ENCODE results near the gene CSMD2.

The CSMD2 gene

GRCh38 chr1:33655496-33655895 lies 509.5 kb downstream of the CSMD2 start:
- H3K4me1 Mint-ChIP-seq (ENCODE audit: low read depth): no peaks in the 10 kb centered on the region
- no peak overlapping the region for H3K27ac Mint-ChIP-seq
- no peaks in the 10 kb centered on the region for H3K36me3 Mint-ChIP-seq (ENCODE audit: low read depth)
- no peaks in the 10 kb centered on the region for H3K27me3 Mint-ChIP-seq (ENCODE audit: low read depth)
- no peak for DNase-seq (ENCODE audit: low spot score)
- H3K4me3 Mint-ChIP-seq: no peak overlapping the region
- H3K9me3 Mint-ChIP-seq: no peaks in the 10 kb centered on the region

GRCh38 chr1:33654267-33654834 lies 510.7 kb downstream of the CSMD2 start:
- no peak for DNase-seq (ENCODE audit: low spot score)
- Mint-ChIP-seq H3K4me1 (ENCODE audit: low read depth) (no peaks in the 10 kb centered on the region), H3K27me3 (ENCODE audit: low read depth) (no peaks in the 10 kb centered on the region), H3K27ac (no peak overlapping the region), H3K9me3 (no peaks in the 10 kb centered on the region), H3K36me3 (ENCODE audit: low read depth) (no peaks in the 10 kb centered on the region), H3K4me3 (no peak overlapping the region)

DNA sequence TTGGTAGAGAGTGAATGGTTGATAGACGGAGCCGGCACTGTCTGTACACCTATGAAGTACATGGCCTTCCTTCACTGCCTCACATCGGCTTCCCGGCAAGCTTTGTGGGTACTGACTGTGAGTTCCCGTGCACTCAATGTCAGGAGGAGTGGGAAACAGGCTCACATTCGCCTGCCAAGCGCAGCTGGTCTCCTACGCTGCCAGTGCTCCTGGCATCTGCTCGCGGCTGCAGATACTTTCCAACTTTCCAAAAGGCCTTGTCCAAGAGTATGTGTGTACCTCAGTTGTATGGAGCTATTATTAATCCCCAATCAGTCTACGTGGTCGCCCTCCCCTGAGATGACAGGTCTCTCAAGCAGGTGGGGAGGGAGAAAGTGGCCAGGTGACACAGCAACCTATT lies 511.8 kb downstream of the CSMD2 start:
- no peak overlapping the region for H3K4me3 Mint-ChIP-seq
- no peaks in the 10 kb centered on the region for H3K9me3 Mint-ChIP-seq
- H3K36me3 Mint-ChIP-seq (ENCODE audit: low read depth): no peaks in the 10 kb centered on the region
- no peak for DNase-seq (ENCODE audit: low spot score)
- H3K27me3 Mint-ChIP-seq (ENCODE audit: low read depth): no peaks in the 10 kb centered on the region
- H3K27ac Mint-ChIP-seq: no peak overlapping the region
- no peaks in the 10 kb centered on the region for H3K4me1 Mint-ChIP-seq (ENCODE audit: low read depth)

- H3K27me3 Mint-ChIP-seq (ENCODE audit: low read depth): no peaks in the 10 kb centered on the region
- H3K27ac Mint-ChIP-seq: no peak overlapping the region
- no peaks in the 10 kb centered on the region for H3K36me3 Mint-ChIP-seq (ENCODE audit: low read depth)
- no peak for DNase-seq (ENCODE audit: low spot score)
- no peaks in the 10 kb centered on the region for H3K9me3 Mint-ChIP-seq
- H3K4me1 Mint-ChIP-seq (ENCODE audit: low read depth): no peaks in the 10 kb centered on the region
- H3K4me3 Mint-ChIP-seq: no peak overlapping the region
Observed at GRCh38 chr1:33650708-33651107, 514.3 kb downstream of the CSMD2 start.

- no peak overlapping the region for H3K27ac Mint-ChIP-seq
- no peaks in the 10 kb centered on the region for H3K9me3 Mint-ChIP-seq
- no peaks in the 10 kb centered on the region for H3K36me3 Mint-ChIP-seq (ENCODE audit: low read depth)
- no peak for DNase-seq (ENCODE audit: low spot score)
- no peaks in the 10 kb centered on the region for H3K4me1 Mint-ChIP-seq (ENCODE audit: low read depth)
- no peak overlapping the region for H3K4me3 Mint-ChIP-seq
- H3K27me3 Mint-ChIP-seq (ENCODE audit: low read depth): no peaks in the 10 kb centered on the region
Observed at GRCh38 chr1:33649759-33650158, 515.3 kb downstream of the CSMD2 start.

DNA sequence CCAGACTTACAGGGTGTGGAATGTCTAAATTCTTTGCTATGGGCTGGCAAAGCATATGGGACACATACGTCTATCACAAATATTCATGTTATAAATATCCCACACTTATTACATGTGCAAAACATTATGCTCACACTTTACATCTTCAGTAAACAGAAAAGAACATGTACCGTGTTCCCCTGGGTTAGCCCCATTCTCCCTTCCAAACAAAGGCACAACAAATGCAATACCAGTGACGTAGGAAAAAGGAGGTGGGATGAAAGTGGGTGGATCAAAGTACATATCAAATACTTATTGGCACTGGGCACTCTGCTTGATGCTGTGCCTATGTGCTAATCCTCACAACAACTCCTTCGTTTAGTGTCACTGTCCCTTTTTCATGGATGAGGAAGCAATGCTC lies 521.8 kb downstream of the CSMD2 start:
- Mint-ChIP-seq H3K27ac (no peak overlapping the region), H3K4me3 (no peak overlapping the region), H3K4me1 (ENCODE audit: low read depth) (no peaks in the 10 kb centered on the region), H3K36me3 (ENCODE audit: low read depth) (no peaks in the 10 kb centered on the region), H3K9me3 (no peaks in the 10 kb centered on the region), H3K27me3 (ENCODE audit: low read depth) (no peaks in the 10 kb centered on the region)
- DNase-seq (ENCODE audit: low spot score): no peak

DNA sequence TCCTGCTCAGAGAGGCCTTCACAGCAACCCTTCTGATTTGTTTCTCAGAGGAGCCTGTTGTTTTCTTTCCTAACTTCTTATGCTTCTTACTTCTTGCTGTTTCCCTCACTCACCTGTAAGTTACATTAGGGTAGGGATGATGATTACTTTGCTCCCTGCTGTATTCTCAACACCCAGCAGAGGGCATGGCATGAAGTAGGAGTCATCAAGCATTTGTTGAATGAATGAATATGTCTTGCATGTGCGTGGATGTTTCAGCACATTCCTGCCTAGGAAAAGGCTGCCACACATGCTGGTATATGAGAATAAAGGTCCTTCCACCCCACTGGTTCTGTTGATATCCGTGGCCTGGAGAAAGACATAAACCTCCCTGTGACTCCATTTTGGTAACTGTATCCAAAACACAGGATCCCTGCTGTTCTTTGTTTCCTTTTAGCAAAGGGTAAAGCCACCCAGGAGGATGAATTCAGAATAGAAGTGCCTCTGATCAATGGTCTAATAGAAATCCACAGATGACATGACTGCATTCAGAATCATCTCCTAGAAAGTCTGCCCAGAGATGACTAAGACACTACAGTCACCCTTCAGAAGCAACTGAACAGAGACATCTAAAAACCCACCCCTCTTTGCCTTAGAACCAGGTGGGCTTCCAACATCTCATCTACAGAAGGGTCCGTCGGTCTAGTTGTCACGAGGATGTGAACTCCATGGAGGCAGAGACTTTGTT lies 523.8 kb downstream of the CSMD2 start:
- no peaks in the 10 kb centered on the region for H3K36me3 Mint-ChIP-seq (ENCODE audit: low read depth)

GRCh38 chr1:33640114-33640660 lies 524.8 kb downstream of the CSMD2 start:
- no peaks in the 10 kb centered on the region for H3K27me3 Mint-ChIP-seq (ENCODE audit: low read depth)
- no peak for DNase-seq (ENCODE audit: low spot score)

More for the DNA sequence above, 523.8 kb downstream of the CSMD2 start:
- Mint-ChIP-seq H3K27ac (no peak overlapping the region), H3K9me3 (no peaks in the 10 kb centered on the region), H3K4me3 (no peak overlapping the region), H3K4me1 (ENCODE audit: low read depth) (no peaks in the 10 kb centered on the region), H3K27me3 (ENCODE audit: low read depth) (no peaks in the 10 kb centered on the region)
- DNase-seq (ENCODE audit: low spot score): no peak

GRCh38 chr1:33637846-33638440 lies 527.1 kb downstream of the CSMD2 start:
- Mint-ChIP-seq H3K4me1 (ENCODE audit: low read depth) (no peaks in the 10 kb centered on the region), H3K9me3 (no peaks in the 10 kb centered on the region), H3K36me3 (ENCODE audit: low read depth) (no peaks in the 10 kb centered on the region), H3K27me3 (ENCODE audit: low read depth) (peaks cover 7% of the 10 kb centered on the region), H3K27ac (no peak overlapping the region), H3K4me3 (no peak overlapping the region)
- no peak for DNase-seq (ENCODE audit: low spot score)

More at GRCh38 chr1:33640114-33640660, 524.8 kb downstream of the CSMD2 start:
- no peak overlapping the region for H3K4me3 Mint-ChIP-seq
- H3K36me3 Mint-ChIP-seq (ENCODE audit: low read depth): no peaks in the 10 kb centered on the region
- no peaks in the 10 kb centered on the region for H3K9me3 Mint-ChIP-seq
- H3K4me1 Mint-ChIP-seq (ENCODE audit: low read depth): no peaks in the 10 kb centered on the region
- H3K27ac Mint-ChIP-seq: no peak overlapping the region

- no peaks in the 10 kb centered on the region for H3K36me3 Mint-ChIP-seq (ENCODE audit: low read depth)
- no peaks in the 10 kb centered on the region for H3K4me1 Mint-ChIP-seq (ENCODE audit: low read depth)
- H3K4me3 Mint-ChIP-seq: no peak overlapping the region
- no peak for DNase-seq (ENCODE audit: low spot score)
- no peak overlapping the region for H3K27ac Mint-ChIP-seq
- H3K9me3 Mint-ChIP-seq: no peaks in the 10 kb centered on the region
- H3K27me3 Mint-ChIP-seq (ENCODE audit: low read depth): peaks cover 7% of the 10 kb centered on the region
Observed at GRCh38 chr1:33636209-33636608, 528.8 kb downstream of the CSMD2 start.

DNA sequence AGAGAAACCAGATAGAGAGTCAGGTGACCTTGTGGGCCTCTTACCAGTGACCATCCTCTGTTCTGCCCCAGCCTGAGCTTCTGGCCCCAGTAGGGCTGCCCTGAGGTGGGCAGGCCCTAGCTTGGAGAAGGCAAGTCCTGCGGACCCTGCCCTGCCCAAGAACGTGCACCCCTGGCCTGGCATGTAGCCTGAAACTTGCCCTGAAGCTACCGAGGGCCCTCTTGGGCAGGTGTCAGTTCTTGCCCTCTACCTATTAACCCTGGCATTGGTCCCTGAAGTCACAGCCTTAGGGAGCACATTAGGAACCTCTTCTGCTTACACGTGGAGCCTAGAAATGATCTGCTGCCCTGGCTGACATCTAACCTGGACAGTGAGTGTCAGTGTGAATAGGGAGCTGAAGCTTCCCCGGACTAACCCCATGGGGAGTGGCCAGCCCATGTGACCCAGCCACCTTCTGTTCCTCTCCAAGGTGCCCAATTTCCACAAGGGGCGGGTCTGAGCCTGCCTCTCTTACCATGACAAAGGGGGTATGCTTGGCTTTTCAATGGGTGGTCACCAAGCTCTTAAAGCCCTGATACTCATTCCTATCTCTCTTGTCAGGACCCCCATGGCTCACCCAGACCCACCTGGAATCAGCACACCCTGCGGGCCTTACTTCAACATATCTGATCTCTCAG lies 529.6 kb downstream of the CSMD2 start:
- Mint-ChIP-seq H3K4me1 (ENCODE audit: low read depth) (no peaks in the 10 kb centered on the region), H3K36me3 (ENCODE audit: low read depth) (no peaks in the 10 kb centered on the region), H3K4me3 (no peak overlapping the region), H3K9me3 (no peaks in the 10 kb centered on the region), H3K27ac (no peak overlapping the region), H3K27me3 (ENCODE audit: low read depth) (peaks cover 9% of the 10 kb centered on the region)
- DNase-seq (ENCODE audit: low spot score): no peak

- DNase-seq (ENCODE audit: low spot score): no peak
- no peaks in the 10 kb centered on the region for H3K4me1 Mint-ChIP-seq (ENCODE audit: low read depth)
- no peak overlapping the region for H3K27ac Mint-ChIP-seq
- no peaks in the 10 kb centered on the region for H3K36me3 Mint-ChIP-seq (ENCODE audit: low read depth)
- no peak overlapping the region for H3K4me3 Mint-ChIP-seq
- peaks cover 14% of the 10 kb centered on the region for H3K27me3 Mint-ChIP-seq (ENCODE audit: low read depth)
- H3K9me3 Mint-ChIP-seq: no peaks in the 10 kb centered on the region
Observed at GRCh38 chr1:33634806-33635205, 530.2 kb downstream of the CSMD2 start.

- Mint-ChIP-seq H3K9me3 (no peaks in the 10 kb centered on the region), H3K4me1 (ENCODE audit: low read depth) (no peaks in the 10 kb centered on the region), H3K4me3 (no peak overlapping the region), H3K27me3 (ENCODE audit: low read depth) (peaks cover 14% of the 10 kb centered on the region), H3K36me3 (ENCODE audit: low read depth) (no peaks in the 10 kb centered on the region), H3K27ac (no peak overlapping the region)
- DNase-seq (ENCODE audit: low spot score): no peak
Observed at GRCh38 chr1:33634143-33634542, 530.9 kb downstream of the CSMD2 start.

All from T-helper 2 cell treated with Interferon-gamma antibody and Interleukin-4, amounts not matched to agents 5 μg/mL and 100 μg/mL, for 36 hours (primary cell).